Transverse colon (tissue), 4 donors: ENCODE results near the gene TMEM91. TPM values are rescaled to one million over a fixed set of nuclear protein-coding genes. Genes with fewer than 3 reads are reported as not detected.

Experiments used
- DNase-seq: peaks from one replicate; pipeline ENCODE4 v3.0.0-alpha.2; 2019
- H3K27ac ChIP-seq, 4 donors: fragments of 200-600 bp; sonication (generic); 2 replicates each; pipeline ENCODE4 v1.5.1; 2016 to 2018; ENCODE audit warnings: inconsistent platforms in 4 of 4
- H3K27me3 ChIP-seq: fragments of 200-600 bp; sonication (generic); 2 replicates; pipeline ENCODE4 v1.5.1; 2017; ENCODE audit warnings: inconsistent platforms
- H3K36me3 ChIP-seq, 4 donors: fragments of 200-600 bp; sonication (generic); 2 replicates each; pipeline ENCODE4 v1.5.1; 2017 to 2019; ENCODE audit warnings: inconsistent platforms in 4 of 4
- H3K4me1 ChIP-seq, 4 donors: fragments of 200-600 bp; sonication (generic); 2 replicates each; pipeline ENCODE4 v1.5.1; 2017 to 2020; ENCODE audit warnings: inconsistent platforms in 4 of 4
- H3K4me3 ChIP-seq, 4 donors: fragments of 200-600 bp; sonication (generic); 1 replicate in 1 of 4; 2 replicates in 3 of 4; pipeline versions ENCODE4 v1.5.1 to v1.6.1; 2017 to 2019; ENCODE audit warnings: inconsistent platforms in 4 of 4
- H3K9me3 ChIP-seq, 2 donors: fragments of 200-600 bp; sonication (generic); 2 replicates each; pipeline ENCODE4 v1.5.1; 2017 to 2019; ENCODE audit warnings: inconsistent platforms in 2 of 2
- EP300 ChIP-seq: sonication (generic); formaldehyde crosslinking; IDR thresholded peaks from one replicate; pipeline ENCODE4 v1.6.1; 2017; ENCODE audit warnings: antibody characterized with exemption, low read depth
- POLR2A ChIP-seq: fragments of 450-650 bp; IDR thresholded peaks from one replicate; pipeline ENCODE4 v1.6.1; 2016; ENCODE audit warnings: antibody characterized with exemption, mild to moderate bottlenecking, moderate library complexity
- POLR2AphosphoS5 ChIP-seq, 3 donors: sonication (generic); formaldehyde crosslinking; IDR thresholded peaks; one replicate each; pipeline ENCODE4 v1.6.1; 2016; ENCODE audit warnings: antibody characterized with exemption in 3 of 3
- WGBS, 2 donors: methylation state at CpG; one replicate each; pipeline ENCODE4 v1.1.5; 2018; ENCODE audit warnings: low coverage in 1 of 2; 5-methylcytosine and 5-hydroxymethylcytosine counted together
- in situ Hi-C, 4 donors: fragments of 200-750 bp; cut with MboI; loops; one replicate each; pipeline versions ENCODE4 v1.15.0 to v1.15.1; 2017; ENCODE audit warnings: low sequenced_read_pairs in 3 of 4, low pct_ligation_motif_present in 1 of 4, low pct_unique_long_range_greater_than_20kb in 1 of 4
- intact Hi-C: fragments of 100-400 bp; cut with DNase I; formaldehyde crosslinking; loops from one replicate; pipeline ENCODE4 v1.15.1; 2023; ENCODE audit warnings: low total_unique reads
- total RNA-seq, 4 donors: library from RNA; depleted of rRNA; stranded (reverse); fragments of >200 nt; gene quantifications; one replicate each; pipeline ENCODE4 v1.1.0, GENCODE V29; 2016
- TF ChIP-seq, protein P1 (sequence below), 5 experiments: fragments of 200-600 bp in 3 of 5; fragments of 450-650 bp in 2 of 5; sonication (generic) in 3 of 5; IDR thresholded peaks; 1 replicate in 2 of 5; 2 replicates in 3 of 5; pipeline ENCODE4 v1.5.1; 2016 to 2017; ENCODE audit warnings: antibody characterized with exemption in 5 of 5, inconsistent platforms in 3 of 5, mild to moderate bottlenecking in 2 of 5, moderate library complexity in 1 of 5

The TMEM91 gene
- total RNA-seq, 4 donors from 2014 or later = 4.8 to 11.4 (median 9.4) TPM; not detected in 1

DNA sequence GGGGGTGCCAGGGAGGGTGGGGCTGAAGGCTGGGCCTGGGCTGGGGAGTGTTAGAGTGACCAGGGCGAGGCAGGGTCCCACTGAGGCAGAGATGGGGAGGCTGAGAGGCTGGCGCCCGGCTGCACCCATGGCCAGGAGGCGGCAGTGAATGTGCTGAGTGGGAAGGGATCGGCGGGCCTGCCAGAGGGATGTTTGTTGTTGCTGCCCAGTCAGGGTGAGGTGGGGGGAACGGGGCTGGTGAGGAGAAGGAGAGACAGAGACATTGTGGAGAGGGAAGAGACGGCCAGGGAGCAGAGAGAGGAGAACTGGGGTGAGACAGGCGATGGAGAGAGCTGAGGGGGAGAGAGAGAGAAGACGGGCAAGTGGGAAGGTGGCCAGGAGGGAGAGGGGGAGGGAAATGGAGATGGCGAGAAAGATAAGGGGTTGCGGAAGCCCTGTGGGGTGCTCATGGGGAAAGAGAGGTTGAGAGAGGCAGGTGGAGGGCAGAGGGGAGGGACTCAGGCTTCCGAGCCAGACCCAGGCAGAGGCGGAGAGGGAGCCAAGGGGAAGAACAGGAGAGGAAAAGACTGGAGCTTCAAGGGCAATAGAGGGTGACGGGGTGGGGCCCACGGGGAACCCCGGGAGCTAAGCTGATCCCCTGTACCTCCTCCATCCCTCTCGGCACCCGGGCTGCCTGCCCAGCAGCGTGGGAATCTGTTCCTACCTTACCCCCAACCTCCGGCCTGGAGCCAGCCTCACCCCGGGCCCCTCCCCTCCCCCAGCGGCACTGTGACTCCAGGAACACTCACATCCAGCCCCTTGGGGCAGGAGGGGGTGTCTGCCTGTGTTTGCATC lies 51.5 kb downstream of the TMEM91 start:
- intact Hi-C loops (no loop called here), in situ Hi-C loops (no loop called here)
- Histone ChIP-seq H3K4me1 (peaks cover 19 to 45% (median 38%) of the 10 kb centered on the region in 4 donors), H3K9me3 (no peaks in the 10 kb centered on the region), H3K27me3 (no peaks in the 10 kb centered on the region), H3K4me3 (peak overlapping the region; percentile 46 to 68 (median 50)), H3K27ac (peak overlapping the region; percentile 86 to 94 (median 90)), H3K36me3 (peaks cover 0 to 2% (median under 1%) of the 10 kb centered on the region in 4 donors)
- TF ChIP-seq POLR2AphosphoS5 (IDR thresholded peaks at IDR 0.05) = no peak
- no peak for TF ChIP-seq EP300
- TF ChIP-seq, protein P1, sequence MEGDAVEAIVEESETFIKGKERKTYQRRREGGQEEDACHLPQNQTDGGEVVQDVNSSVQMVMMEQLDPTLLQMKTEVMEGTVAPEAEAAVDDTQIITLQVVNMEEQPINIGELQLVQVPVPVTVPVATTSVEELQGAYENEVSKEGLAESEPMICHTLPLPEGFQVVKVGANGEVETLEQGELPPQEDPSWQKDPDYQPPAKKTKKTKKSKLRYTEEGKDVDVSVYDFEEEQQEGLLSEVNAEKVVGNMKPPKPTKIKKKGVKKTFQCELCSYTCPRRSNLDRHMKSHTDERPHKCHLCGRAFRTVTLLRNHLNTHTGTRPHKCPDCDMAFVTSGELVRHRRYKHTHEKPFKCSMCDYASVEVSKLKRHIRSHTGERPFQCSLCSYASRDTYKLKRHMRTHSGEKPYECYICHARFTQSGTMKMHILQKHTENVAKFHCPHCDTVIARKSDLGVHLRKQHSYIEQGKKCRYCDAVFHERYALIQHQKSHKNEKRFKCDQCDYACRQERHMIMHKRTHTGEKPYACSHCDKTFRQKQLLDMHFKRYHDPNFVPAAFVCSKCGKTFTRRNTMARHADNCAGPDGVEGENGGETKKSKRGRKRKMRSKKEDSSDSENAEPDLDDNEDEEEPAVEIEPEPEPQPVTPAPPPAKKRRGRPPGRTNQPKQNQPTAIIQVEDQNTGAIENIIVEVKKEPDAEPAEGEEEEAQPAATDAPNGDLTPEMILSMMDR (IDR thresholded peaks at IDR 0.05) = no peak
- TF ChIP-seq POLR2A = no peak
- WGBS, 2 donors = 7 to 10% methylated on average over 11 to 23 of the region's 23 CpGs
- peak; percentile 45 for DNase-seq

DNA sequence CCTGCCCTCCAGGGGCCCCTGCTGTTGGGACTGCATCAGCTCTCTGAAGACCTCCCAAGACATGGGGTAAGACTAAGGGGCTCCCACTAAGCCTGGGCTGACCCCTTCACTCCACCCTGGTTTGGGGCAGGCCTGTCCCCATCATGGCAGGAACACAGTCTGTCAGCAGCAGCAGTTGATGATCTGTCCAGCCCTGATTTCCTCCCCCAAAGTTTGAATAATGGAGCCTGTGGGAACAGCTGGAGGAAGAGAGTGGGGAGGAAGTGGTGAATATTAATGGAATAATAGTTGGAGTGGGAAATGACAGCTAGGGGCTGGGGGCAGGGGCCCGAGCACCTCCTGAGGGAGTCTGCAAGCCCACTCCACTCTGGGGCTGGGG lies 52.1 kb downstream of the TMEM91 start:
- Histone ChIP-seq H3K27me3 (no peaks in the 10 kb centered on the region), H3K9me3 (no peaks in the 10 kb centered on the region), H3K36me3 (no peaks in the 10 kb centered on the region), H3K4me3 (peak overlapping the region in 3 of 4 donors; percentile 46 to 68 (median 52)), H3K4me1 (peaks cover 19 to 45% (median 38%) of the 10 kb centered on the region in 4 donors), H3K27ac (peak overlapping the region; percentile 86 to 94 (median 90))
- DNase-seq = no peak
- TF ChIP-seq, protein P1 (IDR thresholded peaks at IDR 0.05) = no peak
- no peak for TF ChIP-seq POLR2AphosphoS5 (IDR thresholded peaks at IDR 0.05)
- TF ChIP-seq EP300 = no peak
- no peak for TF ChIP-seq POLR2A
- 57% methylated on average over 1 of the region's 1 CpG; no CpG with 5 or more reads in 1 of the 2 donors for WGBS, 2 donors
- in situ Hi-C loops (no loop called here), intact Hi-C loops (no loop called here)

DNA sequence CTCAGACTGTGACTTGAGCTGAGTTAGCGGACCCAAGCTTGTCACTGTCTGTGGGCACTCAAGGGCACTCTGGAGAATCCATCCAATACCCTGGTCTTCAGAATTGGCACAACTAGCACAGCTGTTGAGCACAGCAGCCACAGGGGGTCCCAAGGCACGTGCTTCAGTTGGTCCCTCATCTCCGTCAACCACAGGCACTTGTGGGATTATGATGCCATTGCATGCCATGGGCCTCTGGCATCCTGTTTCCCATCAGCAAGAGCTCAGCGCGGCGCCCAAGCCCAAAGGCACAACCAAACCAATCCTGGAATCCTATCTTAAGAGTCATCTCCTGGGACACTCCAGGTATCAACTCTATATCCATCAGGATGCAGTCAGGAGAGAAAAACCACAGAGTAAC lies 54.6 kb downstream of the TMEM91 start:
- intact Hi-C loops = no loop called here
- peaks cover 14 to 28% (median 23%) of the 10 kb centered on the region in 4 donors for H3K4me1 ChIP-seq
- H3K9me3 ChIP-seq = no peaks in the 10 kb centered on the region
- DNase-seq = no peak
- 88% methylated on average over 6 of the region's 6 CpGs; no CpG with 5 or more reads in 1 of the 2 donors for WGBS, 2 donors
- H3K4me3 ChIP-seq = no peak overlapping the region
- H3K27me3 ChIP-seq = no peaks in the 10 kb centered on the region
- in situ Hi-C loops = no loop called here
- TF ChIP-seq, protein P1 (IDR thresholded peaks at IDR 0.05) = no peak
- TF ChIP-seq EP300 (no peak), POLR2AphosphoS5 (IDR thresholded peaks at IDR 0.05) (no peak), POLR2A (no peak)
- no peaks in the 10 kb centered on the region for H3K36me3 ChIP-seq
- no peak overlapping the region for H3K27ac ChIP-seq

DNA sequence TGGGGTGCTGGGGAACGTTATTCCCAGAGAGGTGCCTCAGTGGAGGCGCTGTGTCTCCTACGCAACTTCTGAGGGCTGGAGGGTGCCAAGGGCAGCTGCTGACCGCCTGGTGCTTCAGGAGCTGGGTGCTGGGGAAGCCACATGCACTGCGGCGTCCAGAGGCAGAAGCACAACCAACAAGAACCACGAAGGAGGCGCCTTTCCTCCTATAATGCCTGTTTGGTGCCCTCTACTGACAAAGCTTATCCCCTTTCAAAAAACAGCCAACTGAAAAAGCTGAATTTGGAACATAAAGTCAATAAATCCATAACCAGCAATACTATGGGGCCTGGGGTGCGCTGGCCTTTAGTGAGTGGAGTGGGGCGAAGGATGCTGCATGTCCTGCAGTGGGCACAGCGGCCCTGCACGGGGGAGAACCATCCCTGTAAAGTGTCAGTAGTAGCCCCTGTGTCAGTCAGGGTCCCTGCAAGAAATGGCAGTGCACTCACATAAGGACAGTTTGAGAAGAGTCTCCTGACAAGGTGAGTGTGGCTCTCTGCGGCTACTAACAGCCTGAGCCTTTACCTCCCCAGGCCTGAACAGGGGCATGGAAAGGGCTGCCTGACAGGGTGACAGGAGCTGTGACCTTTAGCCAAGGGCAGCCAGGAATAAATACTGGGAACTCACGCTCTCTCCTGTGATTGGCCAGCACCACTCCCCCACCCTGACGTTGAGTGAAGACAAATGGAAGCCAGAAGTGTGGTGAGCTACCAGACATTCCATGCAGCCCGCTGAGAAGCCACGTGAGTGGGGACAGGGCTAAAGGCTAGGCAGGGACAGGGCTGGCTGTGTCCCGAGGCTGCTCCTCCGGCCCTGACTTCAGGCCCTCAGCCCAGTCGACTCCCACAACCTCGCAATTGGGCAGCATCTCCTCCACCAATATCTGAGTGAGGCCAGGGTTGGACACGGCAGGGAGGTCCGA lies 55.4 kb downstream of the TMEM91 start:
- peaks cover 8 to 20% (median 17%) of the 10 kb centered on the region in 4 donors for H3K4me1 ChIP-seq
- no peaks in the 10 kb centered on the region for H3K36me3 ChIP-seq
- H3K9me3 ChIP-seq = no peaks in the 10 kb centered on the region
- H3K27ac ChIP-seq = no peak overlapping the region
- no peaks in the 10 kb centered on the region for H3K27me3 ChIP-seq
- no peak overlapping the region for H3K4me3 ChIP-seq
- no peak for TF ChIP-seq POLR2AphosphoS5 (IDR thresholded peaks at IDR 0.05)
- TF ChIP-seq, protein P1 (IDR thresholded peaks at IDR 0.05) = peak in 2 of 5 experiments; percentile 26 to 29
- no peak for TF ChIP-seq EP300
- in situ Hi-C loops (no loop called here), intact Hi-C loops (no loop called here)
- DNase-seq = no peak
- WGBS, 2 donors = 77 to 100% methylated on average over 2 to 23 of the region's 23 CpGs
